K562 (cell line): Measurements from ENCODE around the gene MPC2. TPM values are rescaled to one million over a fixed set of nuclear protein-coding genes. Genes with fewer than 3 reads are reported as not detected.

Experiments
- ATAC-seq: fragments of 200-7000 bp; cut with Tn5 transposase; 3 replicates; pipeline ENCODE4 v1.9.1; 2020; ENCODE audit warnings: moderate library complexity
- BruUV-seq: library from RNA; stranded (reverse); fragments of 400-500 nt; replicated peaks from 2 replicates; lab custom pipeline; 2021; lab: Mats Ljungman, UMichigan
- CTCF ChIA-PET: fragments of 300-600 bp; formaldehyde crosslinking; extraction: SDS; loops from one replicate; lab custom pipeline; 2021; ENCODE audit warnings: low intra/inter-chr PET ratio; lab: Yijun Ruan, JAX
- POLR2A ChIA-PET: fragments of 300-600, 350-650 bp; sonication (Branson Sonifier 250); formaldehyde crosslinking; extraction: SDS; loops from one replicate; lab custom pipeline; 2021; ENCODE audit warnings: antibody characterized with exemption, inconsistent platforms; lab: Yijun Ruan, JAX
- DNase-seq, 4 experiments: peaks; one replicate each; pipeline versions ENCODE4 v3.0.0 to v3.0.0-alpha.2; 2011 to 2018; ENCODE audit warnings: low spot score in 3 of 4, mixed read lengths in 3 of 4; ENCODE audit errors: extremely low read depth in 1 of 4
- FAIRE-seq: peaks from 2 replicates; lab custom pipeline; 2011; peaks lifted over from hg19 to GRCh38; lab: Jason Lieb, UNC
- H2AFZ ChIP-seq: 2 replicates; pipeline ENCODE4 v1.6.0; 2011; ENCODE audit warnings: low read depth, low read length, control low read depth, inconsistent platforms
- H3K27ac ChIP-seq: fragments of 200-600 bp; 3 replicates; pipeline ENCODE4 v1.8.0; 2011; ENCODE audit warnings: low read depth, mild to moderate bottlenecking, control low read depth, inconsistent platforms, low read length, moderate library complexity, mixed read lengths; ENCODE audit errors: extremely low read depth
- H3K27me3 ChIP-seq, 2 experiments: fragments of 300-600 bp in 1 of 2; 2 replicates in 1 of 2; 3 replicates in 1 of 2; pipeline versions ENCODE4 v1.6.0 to v1.8.0; 2011; ENCODE audit warnings: inconsistent platforms in 2 of 2, low read length in 2 of 2, mild to moderate bottlenecking in 1 of 2, mixed read lengths in 1 of 2, moderate library complexity in 1 of 2; ENCODE audit not compliant: control insufficient read depth in 2 of 2, insufficient read depth in 2 of 2
- H3K36me3 ChIP-seq: fragments of 300-600 bp; 3 replicates; pipeline ENCODE4 v1.8.0; 2011; ENCODE audit warnings: mild to moderate bottlenecking, low read length, inconsistent platforms; ENCODE audit not compliant: control insufficient read depth, insufficient read depth
- H3K4me1 ChIP-seq, 2 experiments: fragments of 200-600 bp in 1 of 2; replicated peaks in 1 of 2; 2 replicates in 1 of 2; 3 replicates in 1 of 2; pipeline versions ENCODE4 v1.5.1 to v1.8.0; 2011; ENCODE audit warnings: inconsistent platforms in 2 of 2, low read length in 2 of 2, mild to moderate bottlenecking in 1 of 2, mixed read lengths in 1 of 2, moderate library complexity in 1 of 2; ENCODE audit not compliant: control insufficient read depth in 2 of 2, insufficient read depth in 2 of 2
- H3K4me2 ChIP-seq: 2 replicates; pipeline ENCODE4 v1.6.1; 2011; ENCODE audit warnings: low read length, control low read depth, inconsistent platforms, mixed read lengths; ENCODE audit not compliant: insufficient read depth
- H3K4me3 ChIP-seq: fragments of 200-600 bp; sonication (generic), shearing (Covaris generic); 2 replicates; pipeline ENCODE4 v1.5.1; 2016; ENCODE audit warnings: control low read depth, inconsistent platforms
- H3K79me2 ChIP-seq: fragments of 200-600 bp; 3 replicates; pipeline ENCODE4 v1.8.0; 2011; ENCODE audit warnings: low read length, inconsistent platforms; ENCODE audit not compliant: control insufficient read depth, insufficient read depth
- H3K9ac ChIP-seq, 2 experiments: 2 replicates each; pipeline versions ENCODE4 v1.6.0 to v1.6.1; 2011; ENCODE audit warnings: low read depth in 2 of 2, low read length in 2 of 2, control low read depth in 1 of 2, inconsistent platforms in 1 of 2, mild to moderate bottlenecking in 1 of 2, mixed read lengths in 1 of 2; ENCODE audit not compliant: insufficient read depth in 1 of 2
- H3K9me1 ChIP-seq: one replicate; pipeline ENCODE4 v1.6.0; 2011; ENCODE audit warnings: inconsistent platforms, mild to moderate bottlenecking, low read length, moderate library complexity; ENCODE audit not compliant: control insufficient read depth, insufficient read depth
- H3K9me3 ChIP-seq: replicated peaks from 2 replicates; pipeline ENCODE4 v1.5.1; 2011; ENCODE audit warnings: low read depth, low read length, inconsistent platforms; ENCODE audit not compliant: control insufficient read depth, insufficient read depth
- H4K20me1 ChIP-seq: replicated peaks from 2 replicates; pipeline ENCODE4 v1.6.1; 2011; ENCODE audit warnings: low read length, inconsistent platforms, mixed read lengths; ENCODE audit not compliant: control insufficient read depth, insufficient read depth
- HOXB6 ChIP-seq: fragments of 250-450 bp; sonication (Bioruptor Pico); IDR thresholded peaks from 2 replicates; pipeline ENCODE4 v1.5.1; 2022; ENCODE audit warnings: mild to moderate bottlenecking, borderline replicate concordance
- MEF2A ChIP-seq: IDR thresholded peaks from 2 replicates; pipeline ENCODE4 v1.6.1; 2011; ENCODE audit warnings: low read depth, mild to moderate bottlenecking, low read length, moderate library complexity; ENCODE audit not compliant: control insufficient read depth
- MYC ChIP-seq, 2 experiments: fragments of 250-450 bp in 1 of 2; sonication (Bioruptor Pico) in 1 of 2; IDR thresholded peaks; 2 replicates each; pipeline versions ENCODE4 v1.5.1 to v1.6.1; 2012 to 2021; ENCODE audit warnings: low read depth in 2 of 2, borderline replicate concordance in 1 of 2, improper control_type of control experiment in 1 of 2, low read length in 1 of 2, mild to moderate bottlenecking in 1 of 2, moderate library complexity in 1 of 2
- WGBS: fragments of 100-300 bp; shearing (Covaris generic); methylation state at CpG from one replicate; pipeline ENCODE4 v1.1.6; 2016; ENCODE audit warnings: low coverage, mixed read lengths; ENCODE audit not compliant: insufficient coverage; ENCODE audit errors: missing lambda C conversion rate; 5-methylcytosine and 5-hydroxymethylcytosine counted together
- in situ Hi-C: fragments of 300-500 bp; cut with MboI; formaldehyde crosslinking; loops from 4 replicates; pipeline ENCODE4 v1.15.0; 2018; ENCODE audit warnings: inconsistent platforms, mixed read lengths
- intact Hi-C: fragments of 100-400 bp; cut with micrococcal nuclease; formaldehyde crosslinking; loops from 2 replicates; pipeline ENCODE4 v1.14.2; 2022
- polyA plus RNA-seq, 8 experiments: library from polyadenylated mRNA; depleted of rRNA in 4 of 8; stranded (reverse) in 5 of 8; unstranded in 3 of 8; fragments of >200 nt; fragmentation: Nextera tagmentation in 2 of 8; fragmentation: Illumina TruSeq in 1 of 8; extraction: Ambion mirVana in 2 of 8; extraction: Trizol in 1 of 8; gene quantifications; 2 replicates each; pipeline versions ENCODE4 v1.2.1 to v1.2.3, GENCODE V29; 2011 to 2014; ENCODE audit warnings: inconsistent platforms in 1 of 8, missing spikeins in 1 of 8
- total RNA-seq, 7 experiments: library from RNA; depleted of rRNA in 6 of 7; stranded (reverse); fragments of >200 nt in 6 of 7; fragmentation: Illumina TruSeq in 2 of 7; extraction: Trizol in 2 of 7; gene quantifications; 2 replicates each; pipeline versions ENCODE4 v1.2.1 to v1.2.3, GENCODE V29; 2011 to 2021; ENCODE audit warnings: low replicate concordance in 1 of 7
- TF ChIP-seq, protein P1 (sequence below), 2 experiments: fragments of 450-650 bp in 1 of 2; sonication (generic) in 1 of 2; formaldehyde crosslinking in 1 of 2; IDR thresholded peaks in 1 of 2; conservative IDR thresholded peaks in 1 of 2; 2 replicates each; pipeline versions ENCODE4 v1.6.1 to v1.8.1; 2016 to 2023; ENCODE audit warnings: mild to moderate bottlenecking in 2 of 2, moderate library complexity in 2 of 2, inconsistent platforms in 1 of 2, missing genetic modification reagents in 1 of 2
- TF ChIP-seq, protein P2 (sequence below), 3 experiments: fragments of 200-800 bp in 1 of 3; sonication (Bioruptor generic) in 1 of 3; sonication (generic) in 1 of 3; formaldehyde crosslinking in 1 of 3; IDR thresholded peaks; 2 replicates each; pipeline versions ENCODE4 v1.6.1 to v1.8.0; 2016 to 2022; ENCODE audit warnings: mild to moderate bottlenecking in 2 of 3, missing compliant biosample characterization in 2 of 3, missing genetic modification characterization in 2 of 3, missing genetic modification reagents in 1 of 3

MPC2 gene
- total and polyA plus RNA-seq, 9 of the 15 experiments (the other 6 are each of a cell fraction or from before 2014, with no cell fraction given) = 70.7 to 179 (median 144) TPM

DNA sequence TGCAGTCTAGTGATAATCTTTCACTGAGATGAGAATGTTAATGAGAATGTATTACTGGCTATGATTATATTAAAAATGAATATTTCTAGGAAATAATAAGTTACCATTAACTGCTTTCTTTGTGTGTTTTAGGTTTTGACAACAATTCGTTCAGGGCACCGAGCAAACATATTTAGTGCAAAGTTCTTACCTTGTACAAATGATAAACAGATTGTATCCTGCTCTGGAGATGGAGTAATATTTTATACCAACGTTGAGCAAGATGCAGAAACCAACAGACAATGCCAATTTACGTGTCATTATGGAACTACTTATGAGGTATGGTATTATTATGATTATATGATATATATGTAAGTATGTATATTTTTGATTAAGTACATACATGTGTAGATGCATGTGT is 37.8 kb upstream of the MPC2 start:
- ATAC-seq = no peak

More for the DNA sequence above, 37.8 kb upstream of the MPC2 start:
- TF ChIP-seq, protein P1, sequence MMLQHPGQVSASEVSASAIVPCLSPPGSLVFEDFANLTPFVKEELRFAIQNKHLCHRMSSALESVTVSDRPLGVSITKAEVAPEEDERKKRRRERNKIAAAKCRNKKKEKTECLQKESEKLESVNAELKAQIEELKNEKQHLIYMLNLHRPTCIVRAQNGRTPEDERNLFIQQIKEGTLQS (IDR thresholded peaks at IDR 0.05) = no peak
- TF ChIP-seq, protein P1 (CRISPR knock-in tag; conservative IDR thresholded peaks at IDR 0.05) = no peak
- TF ChIP-seq HOXB6 (CRISPR knock-in tag) (no peak), MEF2A (no peak), MYC (IDR thresholded peaks at IDR 0.05; ENCODE audit: low read depth, low read length) (no peak), MYC (CRISPR knock-in tag; IDR thresholded peaks at IDR 0.05; ENCODE audit: borderline replicate concordance, low read depth) (no peak)
- TF ChIP-seq, protein P2, sequence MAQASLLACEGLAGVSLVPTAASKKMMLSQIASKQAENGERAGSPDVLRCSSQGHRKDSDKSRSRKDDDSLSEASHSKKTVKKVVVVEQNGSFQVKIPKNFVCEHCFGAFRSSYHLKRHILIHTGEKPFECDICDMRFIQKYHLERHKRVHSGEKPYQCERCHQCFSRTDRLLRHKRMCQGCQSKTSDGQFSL (CRISPR knock-in tag; IDR thresholded peaks at IDR 0.05) = no peak
- TF ChIP-seq, protein P2 (tag; IDR thresholded peaks at IDR 0.05) = no peak
- no TSS peak for BruUV-seq
- Histone ChIP-seq H3K27me3 (no peaks in the 10 kb centered on the region), H3K9me1 (no peaks in the 10 kb centered on the region), H3K79me2 (peaks cover 38% of the 10 kb centered on the region), H3K4me1 (no peaks in the 10 kb centered on the region), H3K4me2 (no peak overlapping the region), H3K4me3 (no peak overlapping the region), H2AFZ (no peak overlapping the region), H3K36me3 (peaks cover 69% of the 10 kb centered on the region), H3K9ac (no peak overlapping the region), H4K20me1 (no peaks in the 10 kb centered on the region), H3K27ac (no peak overlapping the region), H3K9me3 (0 out of 2 replicates have a peak, but pooled peaks cover 5% of the 10 kb centered on the region)
- ChIA-PET CTCF (no interaction called here), POLR2A (no interaction called here)
- intact Hi-C loops (no loop called here), in situ Hi-C loops (no loop called here)
- no peak for DNase-seq
- FAIRE-seq = no peak
- WGBS = 95% methylated on average over 4 of the region's 4 CpGs
